Measurements from ENCODE around the gene SUN2.

Gene SUN2

DNA sequence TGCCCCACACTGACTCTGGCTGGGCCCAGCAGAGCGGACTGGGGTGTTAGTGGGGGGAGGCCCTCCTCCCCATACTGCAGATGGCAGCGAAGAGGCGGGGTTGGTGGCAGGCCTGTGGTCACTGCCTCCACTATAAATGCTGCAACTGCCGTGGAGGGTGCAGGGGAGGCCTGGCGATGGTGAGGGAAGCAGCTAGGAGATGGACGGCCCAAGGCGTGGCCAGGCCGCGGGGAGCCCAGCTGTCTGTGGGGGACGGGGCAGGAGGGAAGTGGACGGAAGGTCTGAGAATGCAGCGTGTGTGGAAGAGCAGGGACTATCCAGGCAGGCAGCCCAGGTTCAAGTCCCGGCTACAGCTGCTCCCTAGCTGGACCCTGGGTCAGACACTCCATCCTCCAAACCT lies 19.9 kb upstream of the SUN2 start:
- DNase-seq = no peak

DNA sequence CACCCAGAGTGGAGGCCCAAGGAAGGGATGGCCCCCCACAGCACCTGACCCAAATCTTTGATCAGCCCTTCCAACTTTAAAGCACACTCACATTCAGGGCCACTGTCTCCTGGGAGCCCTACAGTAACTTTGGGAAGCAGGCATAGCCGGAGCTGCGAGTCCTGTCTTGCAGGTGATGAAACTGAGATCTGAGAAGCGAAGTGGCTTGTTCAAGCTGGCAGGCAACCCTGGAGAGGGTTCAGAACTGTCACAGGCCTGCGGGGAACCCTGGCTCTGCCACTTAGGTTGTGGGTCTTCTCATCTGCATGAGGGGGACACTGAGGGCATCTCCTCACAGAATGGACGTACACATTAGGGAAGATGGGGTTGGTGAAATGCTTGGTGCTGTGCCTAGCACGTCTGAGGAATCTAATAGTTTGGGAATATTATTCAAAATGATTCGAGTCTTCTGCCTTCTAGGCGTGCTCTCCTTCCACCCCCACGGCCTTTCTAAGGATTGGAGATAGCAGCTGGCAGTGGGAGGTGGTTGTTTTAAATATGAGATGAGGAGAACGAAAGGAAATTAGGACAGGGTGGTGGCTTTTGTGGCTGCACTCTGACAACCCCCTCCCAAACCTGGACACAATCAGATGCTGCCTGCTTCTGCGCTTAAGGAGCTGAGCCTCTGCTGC lies 18.8 kb upstream of the SUN2 start:
- no peak for DNase-seq

DNA sequence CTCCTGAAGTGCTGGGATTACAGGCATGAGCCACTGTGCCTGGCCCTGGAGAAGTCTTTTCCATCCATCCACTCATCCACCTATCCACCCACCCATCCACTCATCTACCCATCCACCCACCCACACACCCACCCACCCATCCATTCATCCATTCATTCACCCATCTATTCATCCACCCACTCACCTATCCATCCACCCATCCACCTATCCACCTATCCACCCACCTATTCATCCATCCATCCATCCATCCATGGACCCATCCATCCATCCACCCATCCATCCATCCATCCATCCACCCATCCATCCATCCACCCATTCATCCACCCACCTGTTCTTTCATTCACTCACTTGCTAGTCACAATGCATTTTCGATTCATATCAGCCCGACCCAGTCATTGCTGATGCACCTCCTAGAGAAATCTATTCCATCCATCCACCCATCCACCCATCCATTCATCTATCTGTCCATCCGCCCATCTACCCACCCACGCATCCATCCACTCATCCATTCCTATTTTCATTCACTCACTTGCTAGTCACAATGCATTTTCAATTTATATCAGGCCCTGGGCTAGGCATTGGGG lies 17.7 kb upstream of the SUN2 start:
- no peak for DNase-seq

DNA sequence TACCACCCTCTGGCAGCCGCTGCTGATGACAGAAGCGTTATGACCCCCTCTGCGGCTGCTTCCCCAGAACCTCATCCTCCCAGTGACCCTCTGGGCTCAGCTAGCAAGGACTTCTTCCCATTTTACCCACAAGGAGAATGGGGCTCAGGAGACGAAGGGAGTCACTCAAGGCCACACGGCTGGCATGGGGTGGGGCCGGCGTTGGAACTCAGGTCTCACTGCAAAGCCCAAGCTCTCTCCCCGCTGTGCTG lies 16.8 kb upstream of the SUN2 start:
- DNase-seq = no peak

DNA sequence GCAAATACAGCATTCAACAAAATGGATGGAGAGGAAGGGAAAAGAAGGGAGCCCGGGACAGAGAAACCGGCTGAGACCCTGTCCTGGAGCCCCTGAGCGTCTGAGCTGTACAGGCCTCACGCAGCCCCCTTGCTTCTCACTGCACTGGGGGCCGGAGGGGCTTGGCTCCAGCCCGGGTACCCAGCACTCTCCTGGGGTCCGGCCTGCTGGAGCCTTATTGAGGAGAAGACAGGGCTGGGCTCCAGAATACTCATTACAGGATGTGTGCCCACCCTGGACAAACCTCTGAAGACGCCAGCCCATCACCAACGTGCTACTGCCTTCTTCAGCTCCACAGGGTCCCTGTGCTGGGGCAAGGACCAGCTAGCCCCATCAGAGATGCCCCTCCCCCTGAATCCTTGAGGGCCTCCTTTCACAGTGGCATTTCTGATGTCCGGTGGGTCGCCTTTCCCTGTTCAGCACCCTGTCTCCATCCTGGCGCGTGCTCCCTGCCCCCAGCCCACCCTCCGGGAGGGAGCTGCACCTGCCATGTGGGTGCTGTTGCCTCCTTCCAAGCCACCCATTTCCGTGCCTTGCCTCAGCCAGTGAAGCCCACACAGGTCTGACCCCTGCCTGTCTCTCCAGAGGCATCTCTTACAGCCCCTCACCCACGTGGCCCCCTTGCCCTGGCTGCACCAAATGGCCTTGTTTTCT lies 14.6 kb upstream of the SUN2 start:
- DNase-seq = no peak

GRCh38 chr22:38768036-38768435 lies 12.2 kb upstream of the SUN2 start:
- DNase-seq = no peak

- DNase-seq = no peak
Observed at GRCh38 chr22:38767313-38767712, 11.5 kb upstream of the SUN2 start.

DNA sequence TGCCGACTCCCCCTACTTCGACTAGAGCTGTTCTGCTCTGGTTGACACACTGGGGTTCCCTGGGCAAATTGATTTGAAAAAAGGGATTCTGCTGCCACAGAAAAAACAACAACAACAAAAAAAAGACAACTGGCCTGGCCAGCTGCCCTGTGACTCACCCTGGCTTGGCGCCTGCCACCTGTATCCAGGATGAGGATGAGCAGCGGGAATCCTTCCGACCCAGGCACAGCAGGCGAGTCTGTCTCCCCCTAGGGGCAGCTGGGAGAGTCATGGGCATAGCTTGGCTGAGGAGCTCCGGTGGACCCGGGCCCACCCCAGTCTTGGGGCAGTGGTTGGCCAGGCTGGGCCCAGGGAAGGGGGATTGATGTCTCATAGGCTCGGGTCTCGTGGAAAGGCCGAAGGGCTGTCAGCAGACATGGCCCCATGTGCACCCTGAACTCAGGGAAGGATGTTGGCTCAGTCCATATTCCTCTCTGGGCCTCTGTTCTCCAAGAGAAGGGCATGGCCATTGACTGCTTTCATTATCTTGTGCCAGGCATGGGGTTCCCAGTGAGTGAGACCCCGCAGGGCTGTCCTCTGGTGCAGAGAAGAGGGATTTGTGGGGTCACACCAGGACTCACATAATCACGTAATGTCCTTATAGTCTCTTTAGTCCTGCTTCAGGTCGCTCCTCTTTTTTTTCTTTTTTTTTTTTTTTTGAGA lies 10.4 kb upstream of the SUN2 start:
- DNase-seq = peak; percentile 72

DNA sequence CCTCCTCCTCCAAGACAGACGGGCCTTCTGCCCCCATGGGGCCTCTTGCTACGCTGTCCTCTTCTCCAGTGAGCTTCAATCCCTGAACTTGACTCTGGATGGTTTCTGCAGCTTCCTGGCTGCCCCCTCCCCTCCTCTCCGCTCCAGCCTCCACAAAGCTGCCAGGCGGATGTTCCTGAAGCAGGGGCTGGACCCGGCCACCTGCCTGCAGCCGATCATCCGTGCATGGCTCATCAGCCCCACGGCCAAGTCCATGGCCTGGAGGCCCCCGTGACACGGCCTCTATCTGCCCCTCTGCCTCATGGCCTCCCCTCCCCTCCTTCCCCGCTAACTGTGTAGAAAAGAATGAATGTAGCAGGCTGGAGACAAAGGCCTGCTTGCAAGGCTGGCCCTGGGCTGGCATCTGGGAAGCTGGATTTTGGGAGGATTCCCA lies 6.8 kb upstream of the SUN2 start:
- no peak for DNase-seq

GRCh38 chr22:38761202-38762162 lies 5.7 kb upstream of the SUN2 start:
- DNase-seq = no peak

DNA sequence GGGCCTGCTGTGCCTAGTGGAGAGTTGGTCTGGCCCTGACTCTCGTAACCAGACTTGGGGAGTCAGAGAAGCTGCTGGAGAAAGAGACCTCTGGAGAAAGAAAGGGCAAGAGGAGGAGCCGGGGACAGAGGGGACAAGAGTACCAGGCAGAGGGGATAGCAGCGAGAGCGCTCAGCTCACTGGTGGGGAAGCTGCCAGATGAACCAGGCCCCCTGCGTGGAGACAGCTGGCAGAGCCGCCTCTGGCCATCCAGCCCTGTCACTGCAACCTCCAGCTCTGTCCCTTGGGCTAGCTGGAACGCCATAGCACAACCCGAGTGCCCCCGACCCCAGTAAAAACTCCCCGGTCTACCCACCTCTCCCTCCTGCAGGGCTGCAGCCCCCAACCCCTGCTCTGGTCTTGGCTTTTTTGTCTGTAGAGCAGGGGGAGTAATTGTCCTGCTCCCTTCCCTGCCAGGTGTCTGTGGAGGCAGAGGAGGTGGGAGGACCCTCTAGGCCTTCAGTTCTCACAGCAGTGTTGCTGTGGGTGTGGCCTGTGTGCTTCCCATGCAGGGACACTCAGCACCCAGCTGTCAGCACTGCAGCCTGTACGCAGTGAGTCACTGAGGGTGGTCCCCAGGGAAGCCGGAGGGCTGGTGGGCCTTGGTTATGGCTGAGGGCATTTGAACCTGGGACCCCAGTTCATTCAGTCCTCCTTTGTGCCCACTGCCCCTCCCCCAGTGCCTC lies 4.8 kb upstream of the SUN2 start:
- DNase-seq = no peak

DNA sequence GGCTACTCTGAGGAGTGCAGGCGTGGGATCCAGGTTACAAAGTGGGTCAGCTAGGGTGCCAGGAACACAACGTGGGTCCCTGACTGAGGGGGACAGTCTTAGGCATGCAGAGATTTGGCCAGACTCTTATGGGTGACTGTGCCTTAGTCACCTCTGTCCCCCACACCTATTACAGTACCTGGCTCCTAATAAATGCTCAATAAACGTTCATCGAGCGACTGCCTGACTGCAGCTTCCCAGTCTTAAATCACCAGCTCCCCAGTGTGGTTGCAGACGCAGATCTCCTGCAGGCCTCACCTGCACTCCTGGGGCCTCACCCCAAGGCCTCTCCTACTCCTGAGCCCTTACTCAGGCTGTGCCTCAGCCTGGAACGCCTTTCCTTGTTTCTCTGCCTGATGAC lies 3.2 kb upstream of the SUN2 start:
- no peak for DNase-seq

DNA sequence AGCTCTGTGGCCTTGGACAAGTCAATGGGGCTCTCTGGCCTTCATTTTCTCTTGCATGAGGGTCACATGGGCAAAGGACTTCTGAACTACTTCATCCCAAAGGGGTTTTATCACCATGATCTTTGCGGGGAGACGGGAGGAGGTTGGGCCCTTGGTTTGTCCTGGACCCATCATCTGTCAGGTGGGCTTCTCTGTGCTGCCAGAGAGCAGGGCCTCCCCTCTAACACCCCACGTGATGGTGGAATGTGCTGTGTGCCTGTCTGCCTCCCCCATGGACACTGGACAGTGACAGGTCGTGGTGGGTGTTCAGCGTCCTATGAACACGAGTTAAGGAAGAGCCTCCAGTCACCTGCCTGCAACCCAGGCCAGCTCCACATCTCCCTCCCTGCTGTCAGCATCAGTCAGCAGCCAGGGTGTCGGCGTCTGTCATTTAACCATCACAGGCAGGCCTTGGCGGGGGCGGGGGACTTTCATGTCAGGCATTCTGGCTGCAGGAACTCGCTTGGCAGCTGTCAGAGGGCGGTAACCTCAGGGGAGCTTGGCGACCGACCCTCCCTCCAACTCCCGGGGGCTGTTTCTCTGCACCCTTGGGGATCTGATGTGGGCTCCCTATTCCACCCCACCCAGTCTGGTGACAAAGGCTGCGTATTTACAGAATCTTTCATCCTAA lies 2.6 kb upstream of the SUN2 start:
- peak; percentile 85 for DNase-seq

DNA sequence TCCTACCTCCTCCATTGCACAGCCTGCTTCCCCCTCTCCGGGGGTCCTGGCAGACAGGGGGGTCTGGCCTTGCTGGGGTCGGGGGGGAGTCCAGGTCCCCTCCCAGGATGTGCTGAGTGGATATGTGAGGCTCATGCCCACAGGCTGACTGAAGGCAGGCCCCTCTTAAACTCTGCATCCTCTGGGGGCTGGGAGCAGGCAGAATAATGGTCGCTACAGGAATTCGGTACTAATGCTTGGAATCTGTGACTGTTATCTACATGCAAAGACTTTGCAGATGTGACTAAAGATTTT lies 1.6 kb upstream of the SUN2 start:
- no peak for DNase-seq

DNA sequence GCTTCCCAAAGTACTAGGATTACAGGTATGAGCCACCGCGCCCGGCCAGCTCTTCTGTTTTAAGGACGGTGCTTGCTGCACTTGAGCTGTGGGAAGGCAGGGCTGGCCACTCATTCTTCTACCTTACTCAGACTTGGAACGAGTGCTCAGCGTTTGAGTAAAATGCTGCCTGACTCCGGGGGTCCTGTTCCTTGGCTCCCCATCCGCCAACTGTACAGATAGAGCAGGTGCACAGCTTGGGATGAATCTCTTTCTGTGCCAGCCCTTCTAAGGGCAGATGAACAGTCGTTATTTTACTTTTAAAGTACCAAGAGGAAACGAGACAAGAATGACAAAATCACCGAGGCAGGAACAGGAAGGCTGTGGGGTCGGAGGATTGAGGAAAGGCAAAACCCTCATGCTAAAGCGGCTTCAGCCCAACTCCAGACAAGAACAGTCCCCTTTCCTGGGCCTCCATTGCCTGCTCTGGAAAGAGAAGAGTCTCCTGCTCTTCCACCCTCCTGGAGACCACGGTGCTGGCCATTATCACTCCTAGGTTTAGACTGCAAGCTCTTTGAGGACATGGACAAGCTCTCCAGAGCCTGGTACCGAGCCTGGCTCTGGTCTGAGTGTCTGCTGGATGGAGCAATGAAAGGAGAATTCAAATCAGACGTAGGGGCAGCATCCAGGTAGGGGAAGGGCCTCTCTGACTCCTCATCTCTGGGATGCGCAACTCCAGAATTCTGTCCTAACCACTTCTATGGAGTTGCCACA lies 1.1 kb upstream of the SUN2 start:
- DNase-seq = peak; percentile 71

DNA sequence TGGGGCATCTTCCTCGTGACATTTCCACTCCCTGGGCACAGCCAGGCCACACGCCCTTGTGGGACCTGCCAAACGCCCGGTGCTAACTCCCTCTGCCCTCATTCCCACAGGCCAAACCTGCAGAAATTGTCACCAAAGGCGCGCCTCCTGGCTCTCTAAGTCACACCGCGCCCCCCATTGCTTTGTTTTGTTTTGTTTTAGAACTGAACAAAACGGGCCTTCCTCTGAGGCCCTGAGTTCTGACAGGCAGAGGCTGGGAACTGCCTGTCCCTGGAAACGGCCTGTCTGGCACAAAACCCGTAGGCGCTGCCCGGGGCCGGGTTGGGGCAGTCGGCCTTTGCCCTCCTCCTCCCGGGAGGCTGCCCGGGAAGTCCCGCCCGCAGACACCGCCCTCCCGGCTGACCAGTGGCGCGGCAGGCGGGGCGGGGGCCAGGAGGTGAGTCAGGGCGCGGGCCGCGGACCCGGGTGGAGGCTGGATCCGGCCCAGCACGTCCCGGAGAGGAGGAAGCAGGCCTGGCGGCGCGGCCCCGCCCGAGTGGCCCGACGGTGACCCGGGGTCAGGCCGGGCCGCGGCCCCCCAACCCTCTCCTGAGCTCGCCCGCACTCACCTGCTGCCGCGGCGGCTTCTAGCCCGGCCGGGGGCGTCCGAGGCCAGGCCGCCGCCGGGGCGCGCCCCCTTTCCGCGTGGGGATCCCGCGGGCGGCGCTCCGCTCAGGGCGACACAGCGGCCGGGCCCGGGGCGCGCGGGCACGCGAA lies 465 bp downstream of the SUN2 start:
- peak; percentile 80 for DNase-seq

- DNase-seq = no peak
Observed at GRCh38 chr22:38754751-38755154, 1.0 kb downstream of the SUN2 start.

GRCh38 chr22:38753948-38754750 lies 1.6 kb downstream of the SUN2 start:
- DNase-seq = peak; percentile 70

All from activated CD8-positive, alpha-beta memory T cell treated with anti-CD3 and anti-CD28 coated beads for 24 hours (primary cell).